ENCODE measurements around the gene SLC25A11. TPM values are rescaled to one million over a fixed set of nuclear protein-coding genes. Genes with fewer than 3 reads are reported as not detected.

SLC25A11 gene
- polyA plus RNA-seq, 1 experiment = 44.7 TPM

- DNase-seq (ENCODE audit: low read depth, low spot score) = no peak
Measured at GRCh38 chr17:4897198-4897687, 42.6 kb downstream of the SLC25A11 start.

GRCh38 chr17:4896332-4897197 lies 43.3 kb downstream of the SLC25A11 start:
- peaks cover 22% of the 10 kb centered on the region; the same call in 1 of the 2 replicates for H3K9me3 ChIP-seq (ENCODE audit: control insufficient read depth, insufficient read depth, low read length)
- no peak for DNase-seq (ENCODE audit: low read depth, low spot score)
- no peak overlapping the region for H3K4me3 ChIP-seq (ENCODE audit: low read depth, low read length)
- no peak for TF ChIP-seq CTCF (IDR thresholded peaks at IDR 0.05; ENCODE audit: low read depth, low read length)
- POLR2A ChIA-PET = interaction anchor here (0.6 kb wide), 1 partner anchor 71 kb away, joined by 4 read pairs; no protein-coding TSS in a partner anchor
- H3K27ac ChIP-seq (ENCODE audit: low read depth, low read length) = no peak overlapping the region
- CTCF ChIA-PET = interaction anchor here (0.6 kb wide), 1 partner anchor 176 kb away, joined by 3 read pairs; no protein-coding TSS in a partner anchor
- H3K27me3 ChIP-seq (ENCODE audit: control insufficient read depth, insufficient read depth, low read length) = peaks cover 2% of the 10 kb centered on the region

More at GRCh38 chr17:4897198-4897687, 42.6 kb downstream of the SLC25A11 start:
- Histone ChIP-seq H3K4me3 (ENCODE audit: low read depth, low read length) (no peak overlapping the region), H3K27ac (ENCODE audit: low read depth, low read length) (no peak overlapping the region), H3K9me3 (ENCODE audit: control insufficient read depth, insufficient read depth, low read length) (peaks cover 26% of the 10 kb centered on the region; the same call in 1 of the 2 replicates), H3K27me3 (ENCODE audit: control insufficient read depth, insufficient read depth, low read length) (peaks cover 2% of the 10 kb centered on the region)
- no peak for TF ChIP-seq CTCF (IDR thresholded peaks at IDR 0.05; ENCODE audit: low read depth, low read length)
- CTCF ChIA-PET = interaction anchor here (0.7 kb wide), 1 partner anchor 381 kb away, joined by 4 read pairs; no protein-coding TSS in a partner anchor
- POLR2A ChIA-PET = no interaction called here

GRCh38 chr17:4895657-4896331 lies 44.1 kb downstream of the SLC25A11 start:
- peak; percentile 19 for TF ChIP-seq CTCF (IDR thresholded peaks at IDR 0.05; ENCODE audit: low read depth, low read length)
- H3K9me3 ChIP-seq (ENCODE audit: control insufficient read depth, insufficient read depth, low read length) = peaks cover 14% of the 10 kb centered on the region; the same call in 1 of the 2 replicates
- no peaks in the 10 kb centered on the region for H3K27me3 ChIP-seq (ENCODE audit: control insufficient read depth, insufficient read depth, low read length)
- POLR2A ChIA-PET = interaction anchor here (0.6 kb wide), 1 partner anchor 71 kb away, joined by 4 read pairs; no protein-coding TSS in a partner anchor
- no peak overlapping the region for H3K4me3 ChIP-seq (ENCODE audit: low read depth, low read length)
- DNase-seq (ENCODE audit: low read depth, low spot score) = no peak
- no peak overlapping the region for H3K27ac ChIP-seq (ENCODE audit: low read depth, low read length)
- CTCF ChIA-PET = interaction anchor here (0.6 kb wide), 1 partner anchor 175 kb away, joined by 3 read pairs; no protein-coding TSS in a partner anchor

- Histone ChIP-seq H3K27me3 (ENCODE audit: control insufficient read depth, insufficient read depth, low read length) (no peaks in the 10 kb centered on the region), H3K9me3 (ENCODE audit: control insufficient read depth, insufficient read depth, low read length) (peaks cover 7% of the 10 kb centered on the region; the same call in 1 of the 2 replicates), H3K4me3 (ENCODE audit: low read depth, low read length) (no peak overlapping the region), H3K27ac (ENCODE audit: low read depth, low read length) (no peak overlapping the region)
- CTCF ChIA-PET = no interaction called here
- DNase-seq (ENCODE audit: low read depth, low spot score) = no peak
- POLR2A ChIA-PET = no interaction called here
- TF ChIP-seq CTCF (IDR thresholded peaks at IDR 0.05; ENCODE audit: low read depth, low read length) = no peak
Measured at GRCh38 chr17:4895121-4895520, 44.7 kb downstream of the SLC25A11 start.
